ENCODE measurements around the gene CHD3. TPM values are rescaled to one million over a fixed set of nuclear protein-coding genes. Genes with fewer than 3 reads are reported as not detected.
A peak's percentile ranks its signal among the peaks of the same experiment; 100 is the strongest.

Gene CHD3
- total and polyA plus RNA-seq, 10 of the 15 experiments (the other 5 are each of a cell fraction or from before 2014, with no cell fraction given), result 1.4 to 86.8 (median 39.1) TPM

GRCh38 chr17:7916385-7916682, 27.7 kb downstream of the CHD3 start:
- in situ Hi-C loops (cut with MboI), result no loop called here
- no peaks in the 10 kb centered on the region for H3K9me3 ChIP-seq (replicated peaks; ENCODE audit: control insufficient read depth, insufficient read depth, low read length)
- DNase-seq (ENCODE audit: low read depth, low spot score) (no peak), ATAC-seq (no peak), FAIRE-seq (no peak)
- RAD21 ChIA-PET (ENCODE audit: unreplicated experiment), result interaction anchor here (0.9 to 6.4 kb wide), 11 partner anchors 16 to 158 kb away, joined by 3 to 75 read pairs (median 4); partner anchors contain the start of genes CNTROB, KDM6B and TRAPPC1
- no peaks in the 10 kb centered on the region for H4K20me1 ChIP-seq (ENCODE audit: control insufficient read depth, insufficient read depth)
- H3K27me3 ChIP-seq (replicated peaks in 1 of 2; ENCODE audit: control insufficient read depth in 2 of 2, insufficient read depth in 2 of 2, low read length in 1 of 2), result no peaks in the 10 kb centered on the region
- peak overlapping the region; percentile 56; the same call in 1 of the 2 replicates for H3K4me3 ChIP-seq
- BruUV-seq (replicated peaks), result no TSS peak
- H3K4me2 ChIP-seq (ENCODE audit: control insufficient read depth, insufficient read depth), result peak overlapping the region; percentile 88
- H3K4me1 ChIP-seq (ENCODE audit: control insufficient read depth, insufficient read depth, low read length), result peaks cover 10% of the 10 kb centered on the region
- peak overlapping the region; percentile 33; the same call in 1 of the 2 replicates for H3K27ac ChIP-seq (ENCODE audit: control insufficient read depth, insufficient read depth)
- H2AFZ ChIP-seq (ENCODE audit: control insufficient read depth, low read depth, low read length), result peak overlapping the region; percentile 94
- intact Hi-C loops (cut with micrococcal nuclease; ENCODE audit: unreplicated experiment), result no loop called here
- CTCF ChIA-PET, result interaction anchor here (0.7 to 8.2 kb wide), 16 partner anchors 17 to 144 kb away, joined by 3 to 48 read pairs (median 4); partner anchors contain the start of genes CNTROB, CYB5D1, NAA38 and TRAPPC1
- POLR2A ChIA-PET, result interaction anchor here (0.5 to 4.0 kb wide), 9 partner anchors 10 to 81 kb away, joined by 3 to 27 read pairs (median 4); partner anchors contain the start of genes CNTROB, KCNAB3, NAA38 and TRAPPC1
- TF ChIP-seq SMAD5 (IDR thresholded peaks at IDR 0.05; ENCODE audit: low read depth), result no peak
- no peak for TF ChIP-seq KLF5 (IDR thresholded peaks at IDR 0.05; ENCODE audit: partially characterized antibody)
- TF ChIP-seq MYC (IDR thresholded peaks at IDR 0.05; ENCODE audit: insufficient read depth, insufficient read length, insufficient replicate concordance, low read length, severe bottlenecking), result no peak
- no peak for TF ChIP-seq CHD4 (IDR thresholded peaks at IDR 0.05)
- TF ChIP-seq KDM1A (IDR thresholded peaks at IDR 0.05; ENCODE audit: borderline replicate concordance), result no peak
- TF ChIP-seq FOXK2 (IDR thresholded peaks at IDR 0.05), result no peak
- no peak for TF ChIP-seq IKZF2 (IDR thresholded peaks at IDR 0.05)
- no peak for TF ChIP-seq POU2F2 (IDR thresholded peaks at IDR 0.05; ENCODE audit: borderline replicate concordance, low read depth, low read length)
- TF ChIP-seq SKIL (IDR thresholded peaks at IDR 0.05; ENCODE audit: low read depth, poor library complexity, severe bottlenecking), result no peak
- no peak for TF ChIP-seq EED (IDR thresholded peaks at IDR 0.05; ENCODE audit: low read depth)
- no peak for TF ChIP-seq E4F1 (IDR thresholded peaks at IDR 0.05; ENCODE audit: borderline replicate concordance, partially characterized antibody)
- TF ChIP-seq CEBPB (IDR thresholded peaks at IDR 0.05; ENCODE audit: borderline replicate concordance in 1 of 2, low read depth in 2 of 2, low read length in 2 of 2), result no peak
- TF ChIP-seq HCFC1 (IDR thresholded peaks at IDR 0.05; ENCODE audit: low read length), result no peak
- no peak for TF ChIP-seq ZBTB11 (CRISPR knock-in tag; IDR thresholded peaks at IDR 0.05)
- no peak for TF ChIP-seq SIN3A (IDR thresholded peaks at IDR 0.05; ENCODE audit: low read depth, low read length)
- no peak for TF ChIP-seq TCF3 (IDR thresholded peaks at IDR 0.05; ENCODE audit: borderline replicate concordance, insufficient read depth, low read depth, low read length)
- no peak for TF ChIP-seq STAT3 (IDR thresholded peaks at IDR 0.05; ENCODE audit: low read depth, low read length)
- H3K79me2 ChIP-seq (ENCODE audit: control insufficient read depth, insufficient read depth, low read length), result no peaks in the 10 kb centered on the region
- peak overlapping the region; percentile 55; the same call in 1 of the 2 replicates for H3K9ac ChIP-seq (ENCODE audit: control insufficient read depth, insufficient read depth, low read length)
- SMC1A ChIA-PET (ENCODE audit: uncharacterized antibody, unreplicated experiment), result interaction anchor here (0.9 to 3.5 kb wide), 8 partner anchors 10 to 429 kb away, joined by 3 to 21 read pairs (median 6); partner anchors contain the start of genes CNTROB and KCNAB3
- peaks cover 2 to 3% of the 10 kb centered on the region in 2 experiments for H3K36me3 ChIP-seq (ENCODE audit: control insufficient read depth in 2 of 2, insufficient read depth in 2 of 2, low read length in 1 of 2)
- WGBS (ENCODE audit: insufficient coverage, insufficient replicate concordance, low lambda C conversion rate, missing lambda C conversion rate), result 72% methylated on average over 15 of the region's 15 CpGs

All from GM12878 (cell line).